Eye (tissue), 1 donor: Measurements from ENCODE around the gene OPCML.

Experiments
- DNase-seq: peaks from one replicate; pipeline ENCODE4 v3.0.0-alpha.2; 2015

OPCML gene

DNA sequence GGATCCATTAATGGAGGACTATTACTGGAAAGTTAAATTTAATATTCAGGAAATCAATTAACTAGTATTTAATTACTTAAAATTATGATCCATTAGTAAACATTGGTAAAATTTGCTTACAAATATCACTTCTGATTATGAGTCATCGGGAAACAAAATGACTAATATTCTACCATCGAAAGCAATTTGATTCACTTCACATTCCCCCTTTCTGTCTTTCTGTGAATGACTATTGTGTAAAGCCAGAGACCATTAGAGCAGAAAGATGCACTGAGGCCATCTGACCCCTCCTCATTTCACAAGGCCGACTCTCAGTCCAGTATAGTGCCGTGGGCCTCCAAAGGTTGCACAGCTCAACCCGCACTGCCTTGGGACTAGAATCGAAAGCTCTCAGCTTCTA is 619.0 kb downstream of the OPCML start:
- no peak for DNase-seq

DNA sequence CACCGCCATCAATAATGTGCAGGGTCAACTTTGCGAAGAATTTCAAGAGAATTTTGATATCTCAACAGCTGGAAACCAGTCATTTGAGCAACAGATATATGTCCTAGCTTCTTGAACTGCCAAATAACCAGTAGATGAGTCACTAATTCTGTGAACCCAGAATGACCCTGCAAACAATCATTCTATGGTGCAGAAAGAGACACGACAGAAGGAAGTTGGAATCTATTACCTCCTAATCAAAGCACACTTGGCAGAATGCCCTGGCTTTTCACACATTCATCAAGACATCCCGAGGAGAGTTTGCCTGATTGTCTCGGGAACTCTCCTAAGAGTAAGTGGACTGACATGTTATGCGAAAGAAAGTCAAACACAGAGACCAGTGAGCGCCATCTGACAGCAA is 621.1 kb downstream of the OPCML start:
- DNase-seq: peak; percentile 59

DNA sequence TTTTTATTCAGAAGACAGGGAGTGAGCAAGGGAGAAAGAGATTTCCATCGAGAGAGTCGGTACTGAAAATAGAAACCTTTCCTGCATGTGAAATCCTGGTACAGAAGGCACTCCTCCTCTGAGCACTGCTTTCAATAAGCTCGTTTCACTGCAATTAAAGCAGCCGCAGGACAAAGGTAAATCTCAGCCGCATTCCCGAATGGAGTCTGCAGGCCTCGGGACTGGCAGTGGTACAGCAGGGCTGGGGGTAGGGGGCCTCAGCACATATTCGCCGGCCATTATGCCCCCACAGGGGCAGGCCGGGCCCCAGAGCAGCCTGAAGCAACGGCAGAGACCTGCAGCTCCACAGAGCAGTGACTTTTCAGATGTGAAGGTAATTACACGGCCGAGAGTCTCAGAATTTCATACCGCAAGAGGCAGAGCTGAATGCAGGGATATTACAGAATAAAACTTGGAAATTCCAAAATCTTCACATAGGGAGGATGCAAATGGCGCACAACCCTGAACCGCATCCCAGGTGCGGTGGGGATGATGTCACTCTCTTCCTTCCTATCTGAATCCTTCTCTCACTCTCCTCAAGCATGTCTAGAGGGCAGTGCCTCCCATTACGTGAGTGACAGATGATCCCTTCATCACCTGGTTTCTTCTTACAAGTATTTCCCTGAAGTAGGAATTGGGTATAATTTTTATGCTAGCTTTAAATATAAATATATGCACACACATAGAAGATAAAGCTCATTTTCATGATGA is 622.1 kb downstream of the OPCML start:
- DNase-seq: peak; percentile 54

DNA sequence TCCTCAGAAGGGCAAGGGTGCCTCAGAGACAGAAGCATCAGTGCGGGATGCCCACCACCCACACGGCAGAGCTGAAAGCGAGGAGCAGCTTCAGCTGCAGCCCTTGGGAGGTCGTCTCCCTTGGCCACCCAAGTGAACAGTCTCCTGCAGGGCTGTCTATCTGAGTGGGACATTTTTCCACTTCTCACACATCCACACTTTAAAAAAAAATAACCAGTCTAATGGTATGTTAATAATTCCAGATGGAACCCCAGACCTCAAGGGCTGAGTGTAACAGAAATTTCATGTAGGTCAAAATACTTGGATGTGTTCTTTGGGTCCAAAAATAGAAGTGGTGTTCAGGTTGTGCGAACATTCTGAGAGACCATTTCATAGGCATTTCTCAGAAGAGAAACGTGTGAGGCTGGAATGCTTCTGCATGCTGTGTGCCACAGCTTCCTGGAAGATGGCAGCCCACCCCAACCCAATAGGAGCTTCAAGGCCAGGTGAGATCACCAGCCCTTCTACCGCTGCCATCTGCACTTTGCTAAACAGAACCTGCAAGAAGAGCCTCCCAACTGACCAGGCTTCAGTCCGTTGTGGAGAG is 623.2 kb downstream of the OPCML start:
- no peak for DNase-seq

DNA sequence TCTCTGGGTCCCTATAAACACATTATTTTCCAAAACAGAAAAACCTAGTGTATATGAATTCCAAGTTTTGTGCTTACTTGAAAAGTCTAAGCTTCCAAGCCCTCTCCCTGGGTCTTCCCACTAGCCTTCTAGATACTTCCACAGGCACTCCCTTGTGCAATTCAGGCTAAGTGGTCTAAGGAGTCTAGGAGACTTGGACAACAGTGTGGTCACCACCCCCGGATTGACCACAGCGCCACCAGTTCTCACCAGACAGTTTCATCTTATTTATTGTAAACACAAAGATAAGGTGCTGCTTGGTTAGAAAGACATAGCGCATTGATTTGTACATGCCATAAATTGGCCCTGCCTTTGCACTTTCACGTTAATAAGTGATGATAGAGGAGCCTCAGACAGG is 623.9 kb downstream of the OPCML start:
- DNase-seq: no peak

DNA sequence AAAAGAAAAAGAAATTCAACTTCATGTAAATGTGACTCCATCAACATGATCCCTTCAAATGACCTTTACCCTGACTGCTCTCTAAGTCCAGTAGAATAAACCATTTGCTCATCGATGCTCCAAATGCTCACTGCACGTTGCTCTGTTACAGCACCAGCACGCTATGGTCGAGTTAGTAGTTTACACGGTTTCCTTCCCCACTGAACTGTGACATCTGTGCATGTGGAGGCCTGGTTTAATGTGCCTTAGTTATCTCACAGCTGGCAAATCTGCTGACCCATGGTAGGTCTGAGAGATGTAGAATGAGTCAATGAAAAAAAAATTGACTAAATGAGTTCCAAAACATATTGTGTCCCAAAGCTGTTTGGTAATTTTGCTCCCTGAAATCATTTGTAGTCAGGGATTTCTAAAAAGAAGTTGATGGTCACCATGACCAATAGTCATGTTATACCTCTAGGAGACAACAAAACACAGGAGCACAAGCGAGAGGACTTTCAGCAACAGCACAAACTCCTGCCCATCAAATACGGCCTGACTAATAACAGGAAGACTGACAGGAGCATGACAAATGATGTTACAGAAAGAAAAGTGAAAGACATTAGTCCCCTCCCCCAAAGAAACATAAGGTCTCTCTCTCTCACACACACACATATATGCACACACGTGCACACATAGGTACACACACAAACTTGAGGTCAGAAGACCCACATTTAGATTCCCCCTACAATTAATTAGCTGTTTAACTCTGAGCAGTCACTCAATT is 624.5 kb downstream of the OPCML start:
- DNase-seq: no peak

DNA sequence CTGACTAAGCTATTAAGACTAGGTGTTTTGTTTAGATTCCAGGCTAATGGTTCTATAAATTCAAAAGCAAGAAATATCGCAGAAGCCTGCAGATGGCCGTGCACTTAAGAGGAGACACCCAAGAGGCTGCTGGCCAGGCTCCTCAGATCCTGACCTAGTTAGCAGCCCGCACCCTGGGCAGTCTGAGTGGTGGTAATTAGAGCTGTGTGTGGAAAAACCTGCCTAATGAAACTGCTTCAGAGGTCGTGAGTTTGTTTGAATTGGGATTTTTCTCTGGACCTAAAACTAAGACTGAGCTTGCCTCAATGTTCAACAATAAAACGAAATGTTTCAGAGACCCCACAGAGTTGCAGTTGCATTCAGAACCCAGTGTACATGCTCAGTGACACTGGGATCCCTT is 627.7 kb downstream of the OPCML start:
- DNase-seq: peak; percentile 80

DNA sequence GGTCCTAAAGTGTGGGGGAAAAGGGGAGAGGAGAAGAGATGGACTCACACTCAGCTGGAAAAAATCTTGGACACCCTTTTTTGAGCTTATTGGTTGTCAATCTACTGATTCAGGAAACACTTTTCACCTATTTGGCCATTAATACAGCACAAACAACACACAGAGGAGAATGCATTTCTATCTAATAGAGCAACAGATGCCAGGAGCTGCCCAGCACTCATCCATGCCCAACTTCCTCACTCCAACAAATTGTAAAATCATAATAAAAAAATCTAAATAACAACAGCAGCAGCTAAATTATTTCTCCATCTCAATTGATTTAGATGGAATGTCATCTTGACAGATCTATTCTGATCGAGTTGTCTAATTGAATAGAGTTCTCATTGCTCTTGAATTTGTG is 628.2 kb downstream of the OPCML start:
- DNase-seq: no peak

DNA sequence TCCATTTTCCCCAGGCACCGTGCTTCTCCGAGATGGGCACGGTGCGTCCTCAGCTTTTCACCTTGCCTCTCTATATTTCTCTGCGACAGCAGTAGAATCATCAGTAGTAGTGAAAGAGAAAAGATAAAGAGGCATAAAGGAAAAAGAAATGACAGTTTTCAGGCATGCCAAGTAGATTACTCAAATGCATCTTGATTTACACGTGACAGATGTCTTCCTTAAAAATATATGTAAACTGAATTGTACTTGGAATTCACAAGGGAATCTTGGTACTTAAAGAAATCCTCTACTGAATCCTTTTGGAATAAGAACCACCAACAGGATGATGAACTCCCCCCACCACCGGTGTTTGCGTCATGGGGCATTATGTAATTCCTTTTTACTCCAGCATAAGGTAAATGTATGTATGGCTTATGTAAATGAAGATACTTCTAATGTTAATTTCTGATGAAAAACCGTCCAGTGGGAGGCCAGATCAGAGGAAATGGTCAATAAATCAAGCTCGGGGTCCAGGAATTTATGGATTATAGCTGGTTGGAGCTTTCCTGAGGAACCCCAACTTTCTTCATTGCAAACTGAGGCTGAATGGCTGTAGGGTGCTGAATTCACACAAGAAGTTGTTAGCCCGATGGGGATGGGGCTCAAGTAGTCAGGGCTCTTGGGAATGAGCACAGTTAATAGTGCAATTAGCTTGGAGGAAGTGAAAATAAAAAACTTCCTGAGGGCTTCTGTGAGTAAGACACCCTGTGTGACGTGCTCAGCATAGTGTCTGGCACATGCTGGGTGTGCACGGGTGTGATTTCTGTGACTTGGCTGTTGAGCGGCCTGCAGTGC is 630.4 kb downstream of the OPCML start:
- DNase-seq: no peak

DNA sequence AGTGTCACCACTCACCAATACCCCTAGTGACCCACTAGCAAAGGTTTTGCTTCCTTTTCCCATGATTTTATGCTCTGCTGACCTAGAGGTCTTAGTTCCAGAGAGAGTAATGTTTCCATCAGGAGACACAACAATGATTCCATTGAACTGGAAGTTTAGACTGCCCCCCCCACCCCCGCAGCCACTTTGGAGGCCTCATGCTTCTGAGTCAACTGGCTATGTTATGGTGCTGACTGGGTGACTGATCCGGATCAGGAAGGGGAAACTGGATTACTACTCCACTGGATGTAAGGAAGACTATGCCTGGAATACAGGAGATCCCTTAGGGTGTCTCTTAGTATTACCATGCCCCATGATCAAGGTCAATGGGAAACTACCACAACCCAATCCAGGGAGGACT is 633.6 kb downstream of the OPCML start:
- no peak for DNase-seq

DNA sequence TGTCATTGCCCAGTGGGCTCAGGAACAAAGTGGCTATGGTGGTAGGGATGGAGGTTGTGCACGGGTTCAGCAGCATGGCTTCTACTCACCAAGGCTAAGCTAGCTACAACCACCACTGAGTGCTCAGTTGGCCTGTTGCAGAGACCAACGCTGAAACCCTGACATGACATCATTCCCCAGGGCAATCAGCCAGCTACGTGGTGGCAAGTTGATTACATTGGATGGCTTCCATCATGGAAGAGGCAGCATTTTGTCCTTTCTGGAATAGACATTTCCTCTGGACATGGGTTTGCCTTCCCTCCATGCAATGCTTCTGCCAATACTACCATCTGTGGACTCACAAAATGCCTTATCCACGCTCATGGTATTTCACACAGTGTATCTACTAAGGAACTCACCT is 634.3 kb downstream of the OPCML start:
- DNase-seq: no peak

DNA sequence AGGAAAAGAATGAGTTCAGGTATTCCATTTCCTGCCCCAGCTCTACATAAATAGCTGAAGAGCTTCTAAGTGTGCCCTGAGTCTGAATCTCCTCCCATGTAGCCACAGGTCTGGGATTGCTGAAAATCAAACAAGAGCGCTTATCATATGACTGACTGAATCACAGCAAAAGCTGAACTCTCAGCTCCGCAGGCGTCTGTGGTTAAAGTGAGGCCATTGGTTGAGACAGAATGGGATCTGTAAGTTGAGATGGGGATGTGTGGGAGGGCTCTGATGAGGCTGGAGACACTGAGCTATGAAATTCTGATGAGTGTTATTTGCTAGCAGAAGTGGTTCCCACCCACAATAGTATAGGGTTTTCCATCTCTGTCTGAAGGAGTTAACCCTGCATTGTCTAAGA is 637.0 kb downstream of the OPCML start:
- no peak for DNase-seq

DNA sequence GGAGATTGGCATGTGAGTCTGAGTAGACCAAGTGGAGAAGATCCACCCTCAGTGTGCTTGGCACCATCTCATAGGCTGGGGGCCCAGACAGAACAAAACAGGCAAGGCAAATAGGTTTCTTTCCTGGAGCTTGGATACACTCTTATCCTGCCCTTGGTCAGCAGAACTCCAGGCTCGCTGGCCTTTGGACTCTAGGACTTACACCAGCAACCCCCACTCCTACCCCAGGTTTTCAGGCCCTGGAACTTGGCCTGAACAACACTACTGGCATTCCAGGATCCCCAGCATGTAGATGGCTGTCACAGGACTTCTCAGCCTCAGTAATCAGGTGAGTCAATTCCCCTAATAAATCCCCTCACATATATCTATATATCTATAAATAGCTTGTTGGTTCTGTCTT is 637.7 kb downstream of the OPCML start:
- DNase-seq: no peak

DNA sequence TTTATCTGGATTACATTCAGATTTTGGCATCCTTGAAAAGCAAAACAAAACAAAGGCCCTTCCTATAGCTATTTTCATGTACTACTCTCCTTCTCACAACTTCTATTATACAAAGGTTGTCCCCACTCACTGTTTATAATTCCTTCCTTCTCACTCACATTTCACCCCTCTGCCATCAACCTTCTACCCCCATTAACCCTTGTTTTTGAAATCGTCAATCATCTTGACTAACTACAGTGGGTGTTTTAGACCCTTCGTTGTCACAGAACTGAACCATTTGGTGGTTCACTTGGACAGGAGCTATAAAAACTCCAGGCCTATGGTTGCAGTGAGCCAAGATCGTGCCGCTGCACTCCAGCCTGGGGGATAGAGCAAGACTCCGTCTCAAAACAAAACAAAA is 639.4 kb downstream of the OPCML start:
- no peak for DNase-seq

DNA sequence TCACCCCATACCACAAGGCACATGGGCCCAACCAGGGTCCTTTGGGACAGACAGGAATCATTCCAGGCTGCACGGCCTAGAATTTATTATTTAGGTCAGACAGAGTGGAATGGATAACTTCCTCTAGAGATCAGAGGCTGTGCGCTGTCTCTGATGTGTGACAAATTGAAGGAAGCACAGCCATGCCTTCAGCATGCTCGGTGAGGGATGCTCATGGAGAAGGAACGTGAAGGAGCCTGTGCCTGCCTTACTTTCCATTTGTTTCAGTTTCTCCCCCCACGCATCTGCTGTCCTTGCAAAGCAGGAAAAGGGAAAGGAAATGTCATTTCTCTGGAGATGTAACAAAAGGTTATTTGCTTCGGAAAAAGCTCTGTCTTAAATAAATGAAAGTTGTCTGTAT is 644.1 kb downstream of the OPCML start:
- DNase-seq: no peak

DNA sequence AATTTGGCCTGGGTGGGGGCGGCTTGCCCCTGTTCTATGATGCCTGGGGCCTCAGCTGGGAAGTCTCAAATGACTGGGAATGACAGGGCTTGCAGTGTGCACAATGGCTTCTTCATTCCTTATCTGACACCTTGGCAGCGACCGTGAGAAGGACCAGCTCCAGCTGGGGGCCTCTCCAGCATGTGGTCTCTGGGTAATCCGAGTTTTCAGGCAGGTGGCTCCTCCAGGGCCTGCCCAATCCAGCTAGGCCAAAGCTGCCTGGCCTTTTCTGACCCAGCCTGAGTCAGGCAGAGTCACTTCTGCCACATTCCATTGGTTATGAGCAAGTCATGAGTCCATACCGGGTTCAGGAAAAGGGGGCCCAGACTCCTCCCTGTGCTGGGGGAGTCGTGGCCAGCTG is 646.0 kb downstream of the OPCML start:
- DNase-seq: no peak

DNA sequence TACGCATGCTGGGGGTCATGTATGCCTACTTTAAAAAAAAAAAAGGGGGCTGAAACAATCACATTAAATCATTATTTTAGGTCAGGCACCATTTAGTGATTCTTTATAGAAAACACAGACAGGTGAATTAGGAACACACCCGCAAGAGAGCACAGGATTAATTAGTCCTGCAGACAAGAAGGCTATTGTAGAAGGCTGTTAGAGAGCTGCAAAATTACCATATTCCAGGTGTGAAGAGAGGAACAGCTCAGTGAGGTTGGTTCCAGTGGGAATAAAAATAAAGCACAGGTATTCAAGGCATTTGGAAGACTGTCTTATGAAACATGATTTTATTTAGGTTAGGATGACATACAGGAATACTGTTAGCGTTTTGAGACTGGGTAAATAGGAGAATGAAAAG is 649.1 kb downstream of the OPCML start:
- no peak for DNase-seq

DNA sequence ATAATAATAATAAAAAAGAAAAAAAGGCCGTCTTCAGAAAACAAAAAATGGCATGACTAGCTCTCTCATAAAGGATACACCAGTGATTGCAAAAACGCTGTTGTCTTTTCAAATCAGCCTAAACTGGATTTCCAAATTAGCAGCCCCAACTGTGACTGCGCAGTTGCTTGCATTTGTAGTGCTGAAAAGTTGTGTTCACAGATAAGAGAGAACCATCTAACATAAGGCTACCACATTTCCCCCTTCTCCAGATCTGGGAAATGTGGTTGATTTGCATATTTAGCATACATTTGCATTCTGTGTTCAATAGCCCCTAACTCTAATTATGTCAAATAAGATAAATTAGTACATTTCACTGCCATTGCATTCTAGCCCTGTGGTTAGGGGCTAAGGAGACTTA is 650.7 kb downstream of the OPCML start:
- no peak for DNase-seq

DNA sequence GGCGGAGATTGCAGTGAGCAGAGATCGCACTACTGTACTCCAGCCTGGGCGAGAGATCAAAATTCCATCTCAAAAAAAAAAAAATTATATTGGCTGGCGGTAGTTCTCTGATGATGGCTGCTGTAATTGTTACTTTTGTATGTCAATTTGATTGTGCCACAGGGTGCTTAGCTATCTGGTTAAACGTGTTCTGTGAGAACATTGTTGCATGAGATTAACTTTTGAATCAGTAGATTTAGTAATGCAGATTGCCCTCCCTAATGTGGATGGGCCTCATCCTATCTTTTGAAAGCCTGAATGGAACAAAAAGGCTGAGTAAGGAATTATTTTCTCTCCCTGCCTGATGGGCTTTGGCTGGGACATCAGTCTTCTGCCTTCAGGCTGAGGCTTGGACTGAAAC is 654.2 kb downstream of the OPCML start:
- DNase-seq: no peak

DNA sequence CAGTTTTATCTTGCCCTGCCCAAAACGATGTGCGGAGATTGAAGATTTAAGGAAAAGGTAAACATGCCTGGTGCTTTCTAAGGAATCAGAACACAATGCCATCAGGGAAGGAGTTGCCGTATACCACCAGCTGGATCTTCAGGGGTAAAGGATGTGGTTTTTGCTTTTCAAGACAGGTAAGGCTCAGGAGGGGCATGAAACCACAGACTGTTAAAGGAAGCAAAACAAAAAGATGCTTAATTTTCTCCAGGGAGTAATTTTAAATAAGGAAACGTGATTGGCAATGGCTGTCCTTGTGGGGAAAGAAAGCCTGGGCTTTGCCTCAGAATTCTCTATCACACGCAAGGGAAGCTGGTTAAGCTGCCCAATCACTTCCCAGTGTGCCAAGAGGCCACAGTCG is 655.6 kb downstream of the OPCML start:
- no peak for DNase-seq

DNA sequence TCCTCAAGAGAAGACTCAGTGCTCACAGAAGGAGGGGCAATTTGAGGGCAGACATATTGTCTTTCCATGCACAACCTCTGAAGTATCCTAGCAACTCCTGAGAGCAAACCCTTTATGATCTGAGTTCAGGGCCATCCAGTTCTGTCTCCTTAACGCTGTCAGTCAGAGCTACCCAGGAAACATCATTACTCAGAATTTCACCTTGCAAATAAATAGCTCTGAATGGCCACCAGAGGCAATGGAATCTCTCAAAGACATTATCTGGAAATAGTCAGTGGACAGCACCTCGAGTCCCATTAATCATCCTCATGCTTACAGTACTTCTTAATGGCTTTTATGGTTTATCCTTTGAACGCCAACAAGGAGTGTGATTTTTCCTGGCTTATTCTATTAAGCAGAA is 656.1 kb downstream of the OPCML start:
- no peak for DNase-seq

DNA sequence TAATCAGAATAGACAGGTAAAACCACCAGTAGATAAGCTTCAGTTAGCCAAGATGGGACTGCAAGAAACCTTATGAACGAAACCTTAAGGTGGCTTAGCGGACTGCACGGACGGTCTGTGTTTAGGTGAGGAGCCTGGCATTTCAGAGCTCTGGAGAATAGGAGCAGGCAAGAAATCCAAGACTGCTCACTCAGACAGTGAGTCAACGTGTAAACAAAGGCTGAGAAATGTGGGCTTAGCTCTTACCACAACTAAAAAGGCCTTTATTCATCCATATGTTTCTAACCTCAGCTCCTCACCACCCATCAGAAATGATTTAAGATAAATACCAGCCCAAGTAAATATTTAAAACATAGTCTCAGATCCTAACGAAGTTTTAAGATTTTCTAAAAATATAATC is 657.7 kb downstream of the OPCML start:
- DNase-seq: no peak

DNA sequence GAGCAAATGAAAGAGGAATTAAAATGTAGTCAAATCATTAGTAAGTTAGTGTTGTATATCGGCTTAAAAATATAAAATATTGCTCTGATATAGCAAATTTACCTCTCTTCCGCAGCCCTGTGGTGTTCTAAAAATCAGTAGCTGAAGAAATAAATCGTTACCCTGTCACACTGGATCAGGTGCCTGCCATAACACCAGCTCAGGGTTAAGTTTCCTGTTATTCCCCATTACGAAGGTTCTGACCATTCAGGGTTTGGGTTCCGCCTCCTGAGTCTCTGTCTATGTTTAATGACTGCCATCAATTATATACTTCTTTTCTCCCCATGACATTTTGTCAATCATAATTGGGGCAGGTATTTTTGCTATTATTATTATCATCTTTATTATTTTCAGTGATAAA is 658.5 kb downstream of the OPCML start:
- no peak for DNase-seq
